ENCODE data around the gene FOXO3.

- TF ChIP-seq CTCF (IDR thresholded peaks at IDR 0.05) = peak in 4 of 6 experiments; percentile 38 to 67 (median 46)
- peak in 1 of 2 donors; percentile 21 for TF ChIP-seq POLR2A (IDR thresholded peaks at IDR 0.05)
These were observed 5.2 kb downstream of the FOXO3 start for GRCh38 chr6:108565893-108566292.
